NCI-H1105 (cell line): ENCODE results near the gene KCNH5.
A peak's percentile ranks its signal among the peaks of the same experiment; 100 is the strongest.

ENCODE experiments used
- DNase-seq: peaks from one replicate; lab custom pipeline; 2025; lab: John Stamatoyannopoulos, UW

The KCNH5 gene

DNA sequence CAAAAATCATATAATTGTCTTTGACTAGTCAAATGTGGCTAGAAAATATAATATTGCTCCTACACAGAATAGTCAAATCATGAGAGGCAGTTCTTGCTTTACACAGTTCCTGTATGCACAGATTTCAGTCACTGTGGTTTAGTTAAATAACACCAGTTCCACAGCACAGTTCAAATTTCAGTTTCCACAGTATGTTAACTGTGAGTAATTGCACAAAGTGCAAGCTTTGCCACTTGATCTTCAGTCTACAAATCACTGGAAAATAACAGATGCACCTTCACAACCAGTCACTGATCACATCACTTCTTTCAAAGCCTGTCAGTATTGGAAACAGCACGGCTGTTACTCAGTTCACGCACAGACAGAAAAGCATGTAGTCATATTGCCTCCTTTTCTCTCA is 38.7 kb downstream of the KCNH5 start:
- DNase-seq: no peak

GRCh38 chr14:62994096-62994495 is 51.2 kb downstream of the KCNH5 start:
- no peak for DNase-seq

GRCh38 chr14:62988967-62989366 is 56.3 kb downstream of the KCNH5 start:
- no peak for DNase-seq

DNA sequence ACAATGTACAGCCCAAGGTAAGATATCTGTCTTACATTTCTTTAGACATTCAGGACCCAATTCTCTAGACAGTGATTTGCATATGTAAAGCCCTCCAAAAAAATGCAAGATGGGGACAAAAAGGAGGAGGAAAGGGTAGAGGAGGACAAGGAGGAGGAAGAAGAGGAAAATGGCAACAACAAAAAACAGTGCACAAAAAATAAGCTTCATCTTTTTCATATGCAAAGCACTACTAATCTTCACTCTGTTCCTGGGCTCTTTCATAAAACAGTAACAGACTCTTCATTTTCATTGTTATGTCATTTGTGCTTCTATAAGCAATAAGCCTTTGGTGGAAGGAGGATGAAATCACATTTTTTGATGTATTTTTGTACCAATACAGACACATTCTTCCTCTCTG is 61.4 kb downstream of the KCNH5 start:
- DNase-seq: no peak

- no peak for DNase-seq
Measured at GRCh38 chr14:62980693-62981092, 64.6 kb downstream of the KCNH5 start.

DNA sequence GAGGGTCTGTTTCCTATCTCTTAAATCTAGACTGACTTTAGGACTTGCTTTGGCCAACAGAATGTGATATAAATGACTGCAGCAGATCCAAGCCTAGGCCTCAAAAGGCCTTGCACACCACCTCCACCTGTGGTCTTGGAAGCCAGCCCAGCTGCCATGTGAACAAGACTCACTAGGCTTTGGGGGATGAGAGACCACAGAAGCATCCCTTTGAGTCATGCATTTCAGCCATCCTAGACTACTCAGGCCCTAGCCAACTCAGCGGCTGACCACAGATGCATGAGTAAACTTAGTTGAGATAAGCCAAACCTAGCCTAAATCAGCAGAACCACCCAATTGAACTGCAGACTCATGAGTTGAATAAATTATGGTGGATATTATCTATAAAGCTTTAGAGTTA is 87.7 kb downstream of the KCNH5 start:
- no peak for DNase-seq

DNA sequence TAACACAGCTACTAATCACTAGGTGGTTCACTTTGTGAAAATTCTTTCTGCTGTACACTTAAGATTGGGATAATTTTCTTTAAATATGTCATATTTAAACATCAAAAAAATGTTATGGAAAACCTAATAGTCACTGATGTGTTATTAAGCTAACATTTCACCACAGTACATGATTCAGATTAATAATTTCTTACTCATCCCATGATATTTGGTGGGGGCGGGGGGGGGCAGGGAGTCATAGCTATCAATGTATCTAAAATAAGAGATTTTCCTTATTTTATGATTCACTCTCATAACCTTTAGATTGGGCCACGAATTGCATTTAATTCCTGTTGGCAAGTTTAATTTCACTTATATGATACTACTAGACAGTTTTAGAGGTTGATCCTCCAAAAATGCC is 88.8 kb downstream of the KCNH5 start:
- DNase-seq: no peak

DNA sequence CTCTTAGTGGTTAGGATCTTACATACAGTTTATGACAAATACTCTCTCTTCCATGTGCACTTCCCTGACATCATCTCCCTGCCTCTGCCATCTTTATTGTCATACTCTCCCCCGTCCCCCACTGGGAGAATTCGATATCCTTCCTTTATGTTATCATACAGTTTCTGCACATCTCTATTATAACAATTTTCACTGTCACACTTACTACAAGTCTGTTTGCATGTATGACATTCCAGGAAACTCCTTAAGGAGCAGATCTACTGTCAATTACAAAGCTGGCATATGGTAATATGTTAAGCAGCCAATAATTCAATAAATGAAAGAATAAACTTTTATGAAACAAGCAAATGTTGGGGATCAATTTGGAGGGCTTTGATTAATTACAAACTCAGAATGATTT is 91.1 kb downstream of the KCNH5 start:
- no peak for DNase-seq

DNA sequence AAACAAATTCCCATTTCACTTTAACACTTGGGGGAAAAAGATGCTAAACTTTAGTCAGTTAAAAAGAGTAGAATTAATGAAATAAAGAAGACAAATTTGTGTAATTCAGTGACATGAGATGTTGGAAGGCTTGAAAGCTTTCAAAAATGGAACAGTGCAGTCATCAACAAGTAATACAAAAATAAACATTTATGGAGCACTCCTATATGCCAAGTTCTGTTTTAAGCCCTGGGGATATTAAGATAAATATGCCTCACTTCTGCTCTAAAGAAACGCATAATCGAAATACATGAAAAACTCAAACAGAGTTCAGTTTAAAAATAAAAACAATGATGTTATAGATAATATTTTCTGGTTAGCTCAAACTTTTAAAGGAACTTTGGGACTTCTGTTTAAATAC is 93.0 kb downstream of the KCNH5 start:
- DNase-seq: no peak

GRCh38 chr14:62947301-62947700 is 98.0 kb downstream of the KCNH5 start:
- peak; percentile 85 for DNase-seq

GRCh38 chr14:62946221-62946620 is 99.0 kb downstream of the KCNH5 start:
- no peak for DNase-seq

DNA sequence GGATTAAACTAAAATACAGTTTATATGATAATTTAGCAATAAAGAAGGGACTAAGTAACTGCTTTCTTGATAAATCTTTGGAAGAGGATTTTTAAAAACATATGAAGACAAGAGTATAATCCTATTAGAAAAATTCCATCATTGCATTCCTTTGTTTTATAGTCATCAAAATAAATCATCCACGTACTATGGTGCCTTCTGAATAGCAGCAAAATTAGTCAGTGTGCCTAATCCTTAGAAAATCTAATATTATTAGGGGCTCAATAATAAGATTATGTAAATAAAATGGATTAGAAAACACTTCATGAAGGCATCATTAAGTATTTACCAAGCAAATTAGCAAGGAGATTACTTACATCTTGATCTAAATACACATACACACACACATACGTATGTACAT is 102.1 kb downstream of the KCNH5 start:
- no peak for DNase-seq

DNA sequence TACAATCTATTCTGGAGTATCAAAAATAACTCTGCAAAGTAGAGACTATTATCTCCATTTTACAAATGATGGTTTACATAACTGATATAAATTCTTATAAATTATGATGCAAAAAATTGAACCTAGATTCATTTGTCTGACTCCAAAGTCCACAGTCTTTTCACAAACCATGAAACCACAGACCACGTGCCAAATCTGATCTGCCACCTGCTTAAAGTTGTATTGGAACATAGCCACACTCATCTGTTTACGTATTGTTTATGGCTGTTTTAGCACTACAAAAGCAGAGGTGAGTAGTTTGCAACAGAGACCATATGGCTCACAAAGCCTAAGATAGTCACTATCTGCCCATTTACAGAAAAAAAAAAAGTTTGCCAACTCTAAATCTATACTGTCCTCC is 105.3 kb downstream of the KCNH5 start:
- DNase-seq: peak; percentile 35

DNA sequence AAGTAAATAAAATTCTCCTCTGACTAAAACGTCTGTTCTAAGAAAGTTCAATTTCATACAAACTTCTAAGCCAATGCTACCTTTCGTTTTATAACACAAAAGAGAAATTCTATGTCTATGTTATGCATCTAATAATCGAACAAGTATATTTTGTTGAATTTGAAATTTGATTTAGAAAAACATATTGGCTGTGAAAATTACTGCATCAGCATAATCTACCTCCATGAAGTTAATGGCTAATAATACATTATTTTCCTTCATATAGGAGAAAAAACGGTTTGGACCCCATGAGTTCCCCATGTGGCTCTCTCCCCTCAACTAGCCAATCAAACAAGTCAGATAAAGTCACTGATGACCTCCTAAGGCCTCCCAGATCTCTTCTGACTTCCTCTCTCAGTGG is 106.5 kb downstream of the KCNH5 start:
- DNase-seq: no peak

DNA sequence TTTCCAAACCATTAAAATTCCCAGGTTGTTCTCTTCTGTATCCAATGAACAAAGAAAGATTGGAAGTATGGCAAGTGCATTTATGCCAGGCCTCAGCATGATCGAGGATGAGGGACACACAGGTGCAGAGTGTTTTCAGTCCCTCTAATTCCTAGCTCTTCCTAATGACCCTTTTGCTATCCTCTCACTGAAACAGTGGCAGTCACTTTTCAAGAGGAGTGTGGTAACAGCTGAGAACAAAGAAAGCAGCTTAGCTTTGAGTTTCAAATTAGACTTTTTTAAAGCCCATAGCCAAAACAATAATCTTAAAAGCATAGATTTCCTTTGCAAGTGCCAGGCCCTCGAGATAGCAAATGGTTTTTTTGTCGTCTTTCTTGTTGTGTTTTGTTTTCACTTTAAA is 110.8 kb downstream of the KCNH5 start:
- peak; percentile 11 for DNase-seq

DNA sequence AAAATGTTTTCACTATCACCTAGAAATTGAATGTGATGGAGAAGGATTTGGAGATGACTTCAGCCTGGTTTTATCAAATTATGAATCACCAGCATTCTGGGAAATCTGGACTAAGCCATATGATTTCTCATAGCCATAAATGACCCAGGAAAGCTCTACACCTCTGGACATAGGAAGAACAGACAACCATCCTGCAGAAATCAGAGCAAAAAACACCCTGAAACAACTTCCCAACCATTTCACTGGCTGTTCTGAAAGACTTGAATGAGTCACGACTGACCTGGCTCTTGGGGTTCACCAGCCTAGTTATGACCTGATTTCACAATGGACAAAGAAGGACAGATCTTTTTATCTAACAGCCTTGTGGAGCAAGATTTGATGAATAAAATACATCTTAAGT is 123.8 kb downstream of the KCNH5 start:
- DNase-seq: no peak

- DNase-seq: no peak
Measured at GRCh38 chr14:62916551-62916950, 128.7 kb downstream of the KCNH5 start.

GRCh38 chr14:62914873-62915272 is 130.4 kb downstream of the KCNH5 start:
- DNase-seq: no peak

DNA sequence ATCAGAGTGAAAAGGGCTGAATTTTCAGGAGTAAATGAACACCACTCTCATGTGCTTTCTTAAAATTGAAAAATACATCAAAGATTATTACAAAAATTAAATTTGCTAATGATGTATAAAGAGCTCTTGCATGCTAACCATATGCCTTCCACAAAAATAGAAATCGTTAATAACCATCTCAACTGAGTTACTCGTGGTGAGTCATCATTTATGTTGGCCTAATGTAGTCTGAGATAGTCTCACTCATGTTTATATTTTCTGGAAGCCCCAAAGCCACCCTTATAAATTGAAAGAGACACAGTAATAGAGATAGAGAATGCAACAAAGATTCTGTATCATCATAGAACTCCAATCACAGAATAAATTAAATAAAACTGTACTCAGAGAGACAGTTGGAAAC is 131.2 kb downstream of the KCNH5 start:
- DNase-seq: no peak

DNA sequence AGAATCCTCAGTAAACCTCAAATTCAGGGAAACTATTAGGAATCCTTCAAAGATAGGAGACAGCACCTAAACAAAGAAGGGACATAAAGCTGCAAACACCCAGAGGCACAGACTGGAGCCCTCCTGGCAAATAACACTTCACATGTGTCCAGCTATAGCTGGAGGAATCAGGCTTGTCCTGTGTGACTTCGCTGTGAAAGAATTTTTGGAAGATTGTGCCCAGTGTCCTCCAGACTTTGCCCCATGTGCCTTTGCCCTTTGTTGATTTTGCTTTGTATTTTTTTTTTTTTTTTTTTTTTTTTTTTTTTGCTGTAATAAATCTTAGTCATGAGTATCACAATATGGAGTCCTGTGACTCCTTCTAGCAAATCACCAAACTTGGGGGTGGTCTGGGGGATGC is 136.8 kb downstream of the KCNH5 start:
- no peak for DNase-seq

- DNase-seq: no peak
Measured at GRCh38 chr14:62905566-62905965, 139.7 kb downstream of the KCNH5 start.

DNA sequence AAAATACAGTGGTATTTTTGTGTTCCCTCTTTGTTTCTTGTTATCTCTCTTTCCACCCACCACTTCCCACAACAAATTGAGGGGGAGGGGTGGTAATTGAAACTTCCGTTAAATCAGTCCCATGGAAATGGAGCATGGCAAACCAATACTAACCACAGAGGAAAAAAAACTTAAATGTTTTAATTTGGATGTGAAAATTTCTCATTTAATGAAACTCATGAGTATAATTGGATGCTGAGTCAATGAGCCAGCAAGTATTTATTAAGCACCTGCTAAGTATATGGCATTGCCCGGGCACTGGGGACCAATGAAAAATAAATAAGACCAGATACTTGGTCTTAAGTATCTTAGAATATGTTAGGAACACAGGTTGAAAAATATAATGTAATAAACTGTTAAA is 147.5 kb downstream of the KCNH5 start:
- no peak for DNase-seq

DNA sequence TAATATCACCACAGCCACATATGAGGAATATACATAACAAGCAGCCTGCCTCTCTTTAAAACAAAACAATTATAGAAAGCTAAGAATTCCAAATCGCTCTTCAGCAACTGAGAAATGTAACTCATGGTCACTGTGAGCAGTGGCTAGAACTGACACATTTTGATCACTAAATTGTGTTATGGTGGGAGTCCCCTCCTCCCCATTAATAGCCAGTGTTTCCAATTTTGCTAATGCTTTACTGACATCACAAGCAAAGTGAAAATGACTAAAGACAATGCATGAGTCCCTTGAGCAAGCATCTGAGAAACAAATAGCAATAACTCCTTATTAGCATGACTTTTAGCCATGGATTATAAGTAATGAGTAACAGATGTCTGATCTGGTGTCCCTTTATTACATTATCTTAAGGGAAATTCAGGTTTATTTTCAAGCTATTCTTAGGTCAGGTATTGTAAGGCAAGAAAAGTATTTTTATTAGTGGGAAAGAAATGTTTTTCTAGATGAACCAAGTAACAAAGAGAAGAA is 148.3 kb downstream of the KCNH5 start:
- DNase-seq: no peak

DNA sequence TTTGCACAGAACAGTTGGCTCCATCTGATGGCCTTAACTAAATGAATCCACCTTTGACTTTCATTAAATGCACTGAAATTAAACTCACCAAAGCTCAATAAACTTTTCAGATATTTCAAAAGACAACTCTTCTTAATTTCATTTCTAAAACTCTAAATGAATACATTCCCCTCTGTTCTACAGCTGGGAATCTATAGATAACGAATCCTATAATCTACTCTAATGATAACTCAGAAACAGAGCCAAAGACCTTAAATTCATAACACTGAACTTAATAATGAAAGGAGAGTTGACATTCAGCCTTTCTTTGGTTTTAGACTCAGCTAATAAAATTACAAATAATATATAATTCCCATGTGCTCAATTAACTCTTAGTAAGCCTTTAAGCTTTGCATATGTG is 150.5 kb downstream of the KCNH5 start:
- DNase-seq: no peak

DNA sequence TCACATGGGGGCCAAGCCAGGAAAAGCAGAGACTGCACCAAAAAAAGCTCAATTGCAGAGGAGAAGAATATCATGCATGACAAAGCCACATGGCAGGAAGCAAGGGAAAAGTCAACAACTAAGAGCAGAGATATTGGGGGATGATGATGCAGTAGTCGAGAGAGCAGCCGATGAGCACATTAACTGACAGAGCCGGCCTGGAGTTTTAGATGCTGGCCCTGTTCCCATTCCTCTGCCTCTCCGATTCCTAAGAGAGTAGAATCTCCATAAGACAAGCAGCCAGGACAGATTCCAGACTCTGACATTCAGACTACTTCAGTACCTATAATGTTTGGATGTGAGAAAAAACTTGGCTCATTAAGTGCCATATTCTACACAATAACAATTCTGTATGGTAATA is 155.9 kb downstream of the KCNH5 start:
- peak; percentile 34 for DNase-seq
